GM18498 (cell line): ENCODE measurements around the gene APLF.
A peak's percentile ranks its signal among the peaks of the same experiment; 100 is the strongest.
"Not testable (repeated sequence)": the region's sequence is repeated elsewhere in the genome, so short reads cannot be mapped to it uniquely, and the experiment has no call there.

Source experiments
- ATAC-seq: cut with Tn5 transposase; IDR thresholded peaks from one replicate; pipeline ENCODE4 v1.9.1; 2021; ENCODE audit warnings: mild to moderate bottlenecking, moderate library complexity; ENCODE audit not compliant: unreplicated experiment

Gene APLF

DNA sequence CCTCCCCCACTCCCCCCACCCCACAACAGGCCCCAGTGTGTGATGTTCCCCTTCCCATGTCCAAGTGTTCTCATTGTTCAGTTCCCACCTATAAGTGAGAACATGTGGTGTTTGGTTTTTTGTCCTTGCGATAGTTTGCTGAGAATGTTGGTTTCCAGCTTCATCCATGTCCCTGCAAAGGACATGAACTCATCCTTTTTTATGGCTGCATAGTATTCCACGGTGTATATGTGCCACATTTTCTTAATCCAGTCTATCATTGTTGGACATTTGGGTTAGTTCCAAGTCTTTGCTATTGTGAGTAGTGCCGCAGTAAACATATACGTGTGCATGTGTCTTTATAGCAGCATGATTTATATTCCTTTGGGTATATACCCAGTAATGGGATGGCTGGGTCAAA lies 103.0 kb downstream of the APLF start:
- not testable (repeated sequence) for ATAC-seq

DNA sequence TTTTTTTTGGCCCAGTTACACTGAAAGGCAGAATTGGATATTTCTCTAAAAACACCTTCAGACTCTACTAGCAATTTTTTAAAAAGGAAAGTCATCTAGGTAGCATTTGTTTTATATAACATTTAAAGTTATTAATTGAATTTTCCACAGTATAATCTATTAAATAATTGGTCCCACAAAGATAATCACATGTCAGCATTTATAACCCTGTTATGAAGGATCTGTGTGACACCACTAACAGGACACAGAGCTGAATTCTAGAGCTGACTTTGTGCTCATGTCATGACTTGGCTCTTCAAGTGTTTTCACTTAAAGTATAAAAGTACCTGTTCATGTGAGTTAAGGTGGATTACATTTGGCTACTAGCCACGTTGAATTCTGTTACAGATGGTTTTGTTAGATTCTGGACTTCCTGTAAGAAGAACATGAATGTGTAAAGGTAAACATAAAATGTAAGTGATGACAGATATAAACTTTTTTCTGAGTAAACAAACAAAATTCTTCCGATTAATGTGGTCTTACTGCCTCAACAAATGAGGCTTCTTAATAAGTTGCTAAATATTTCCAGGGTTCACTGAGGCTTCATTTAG lies 106.9 kb downstream of the APLF start:
- no peak for ATAC-seq

DNA sequence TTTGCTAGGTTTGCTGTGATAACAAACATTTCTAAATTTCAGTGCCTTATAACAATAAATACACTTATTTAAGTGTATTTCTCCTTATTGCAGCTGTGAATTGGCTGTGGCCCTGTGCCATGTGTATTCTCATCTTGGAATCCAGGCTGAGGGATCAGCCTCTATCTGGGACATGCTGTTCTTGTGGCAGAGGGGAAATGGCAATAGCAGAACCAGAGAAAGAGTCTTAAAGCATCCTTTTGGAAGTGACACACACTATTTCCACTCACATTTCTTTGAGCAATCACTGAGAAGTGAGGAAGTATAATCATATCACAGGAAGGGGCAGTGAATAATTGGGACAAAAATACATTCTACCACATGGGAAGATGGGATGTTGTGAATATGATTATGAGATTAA lies 109.8 kb downstream of the APLF start:
- no peak for ATAC-seq

DNA sequence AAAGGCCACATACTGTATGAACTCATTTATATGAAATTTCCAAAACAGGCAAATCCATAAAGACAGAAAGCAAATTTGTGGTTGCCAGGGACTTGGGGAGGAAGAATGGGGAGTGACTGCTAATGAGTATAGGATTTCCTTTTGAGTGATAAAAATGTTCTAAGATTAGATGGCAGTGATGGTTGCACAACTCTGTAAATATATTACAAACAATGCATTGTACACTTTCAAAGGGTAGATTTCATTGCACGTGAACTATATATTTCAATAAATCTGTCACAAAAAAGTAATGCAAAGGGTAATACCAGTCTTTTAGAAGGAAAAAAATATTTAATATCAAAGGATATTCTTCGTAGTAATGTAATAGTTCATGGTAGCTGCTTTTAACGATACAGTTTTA lies 112.3 kb downstream of the APLF start:
- no peak for ATAC-seq

DNA sequence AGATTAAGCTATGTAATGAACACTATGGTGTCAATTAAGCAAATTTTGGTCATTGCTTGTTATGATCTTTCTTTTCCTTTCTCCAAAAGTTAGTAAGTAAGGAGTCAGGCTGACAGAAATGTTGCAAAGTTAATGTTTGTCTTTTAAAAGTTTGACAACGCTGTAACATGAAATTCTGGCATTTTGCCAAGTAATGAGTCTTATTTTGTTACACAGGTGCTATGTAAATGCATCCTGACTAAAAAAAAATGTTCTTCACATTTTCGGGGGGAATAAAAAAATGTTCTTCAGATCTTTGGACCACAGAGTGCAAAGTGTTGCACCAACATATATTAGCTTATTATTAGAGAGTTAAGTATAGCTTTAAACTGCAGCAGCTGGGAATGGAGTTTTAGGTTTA lies 121.2 kb downstream of the APLF start:
- no peak for ATAC-seq

DNA sequence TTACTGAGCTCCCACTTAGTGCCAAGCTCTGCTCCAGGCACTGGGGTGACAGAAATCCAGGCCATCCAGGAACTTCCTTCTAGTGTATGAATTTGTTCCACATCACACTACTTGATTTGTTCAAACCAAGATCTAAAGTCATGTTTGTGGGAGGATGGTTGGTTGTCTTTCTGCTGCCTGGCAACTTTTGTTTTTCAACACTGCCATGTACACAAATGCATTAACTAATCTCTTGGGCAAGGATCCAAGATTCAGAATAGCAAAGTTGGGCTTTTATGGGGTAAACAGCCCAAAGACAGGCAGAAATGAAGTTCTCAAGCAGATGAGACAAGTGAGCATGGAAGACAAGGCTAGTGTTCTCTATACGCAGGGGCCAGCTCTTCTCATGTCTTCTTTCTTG lies 122.6 kb downstream of the APLF start:
- no peak for ATAC-seq

DNA sequence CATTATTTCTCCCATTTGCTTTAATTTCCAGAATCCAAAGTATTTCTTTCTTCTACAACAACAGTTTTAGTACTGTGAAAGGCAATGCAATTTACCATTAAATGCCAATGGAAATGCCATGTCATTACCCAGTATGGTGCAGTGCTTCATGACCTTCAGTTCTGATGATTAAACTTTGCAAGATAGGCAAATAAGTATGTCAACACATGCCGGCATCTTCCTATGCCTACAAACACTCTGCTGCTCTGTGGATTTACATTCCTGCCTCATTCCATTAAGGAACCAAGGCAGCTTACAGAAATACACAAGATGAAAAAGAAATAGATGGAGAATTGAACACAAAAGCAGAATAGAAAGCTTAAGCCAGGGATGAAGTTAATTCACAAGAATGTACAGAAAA lies 123.3 kb downstream of the APLF start:
- ATAC-seq, result no peak

DNA sequence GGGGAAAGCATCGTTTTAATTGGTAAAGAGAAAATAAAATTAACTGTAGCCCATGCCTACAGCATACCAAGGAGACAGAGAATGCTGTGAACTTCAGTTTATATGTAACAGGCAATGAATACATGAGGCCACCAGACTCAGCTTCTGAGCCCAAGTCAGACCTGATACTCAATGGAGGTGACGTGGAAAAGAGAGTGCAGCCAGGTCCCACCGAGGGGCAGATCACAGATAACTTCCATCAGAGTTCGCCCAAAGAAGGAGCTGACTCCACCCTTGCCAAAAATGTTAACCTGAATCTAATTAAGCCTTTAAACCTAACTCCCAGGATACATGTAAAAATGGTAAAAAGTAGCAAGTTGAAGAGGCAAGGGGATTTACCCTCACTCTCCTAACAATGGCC lies 123.8 kb downstream of the APLF start:
- ATAC-seq, result no peak

DNA sequence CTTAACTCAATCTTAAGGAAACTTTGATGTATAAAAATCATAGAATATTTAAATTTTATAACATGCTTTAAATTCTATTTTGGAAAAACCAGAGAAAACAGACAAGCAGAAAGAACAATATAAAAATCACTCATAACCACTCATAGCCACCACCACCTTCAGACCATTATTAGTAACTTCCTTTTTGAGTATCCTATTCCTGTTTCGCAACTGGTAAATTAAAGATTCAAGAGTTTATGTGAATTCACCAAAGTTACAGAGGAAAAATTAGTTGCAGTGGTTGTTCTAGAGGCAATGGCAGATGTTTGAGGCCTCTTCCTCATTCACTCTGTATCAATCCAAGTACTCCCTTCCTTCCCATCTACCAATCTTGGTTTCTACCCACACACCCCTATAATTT lies 126.7 kb downstream of the APLF start:
- ATAC-seq, result no peak

DNA sequence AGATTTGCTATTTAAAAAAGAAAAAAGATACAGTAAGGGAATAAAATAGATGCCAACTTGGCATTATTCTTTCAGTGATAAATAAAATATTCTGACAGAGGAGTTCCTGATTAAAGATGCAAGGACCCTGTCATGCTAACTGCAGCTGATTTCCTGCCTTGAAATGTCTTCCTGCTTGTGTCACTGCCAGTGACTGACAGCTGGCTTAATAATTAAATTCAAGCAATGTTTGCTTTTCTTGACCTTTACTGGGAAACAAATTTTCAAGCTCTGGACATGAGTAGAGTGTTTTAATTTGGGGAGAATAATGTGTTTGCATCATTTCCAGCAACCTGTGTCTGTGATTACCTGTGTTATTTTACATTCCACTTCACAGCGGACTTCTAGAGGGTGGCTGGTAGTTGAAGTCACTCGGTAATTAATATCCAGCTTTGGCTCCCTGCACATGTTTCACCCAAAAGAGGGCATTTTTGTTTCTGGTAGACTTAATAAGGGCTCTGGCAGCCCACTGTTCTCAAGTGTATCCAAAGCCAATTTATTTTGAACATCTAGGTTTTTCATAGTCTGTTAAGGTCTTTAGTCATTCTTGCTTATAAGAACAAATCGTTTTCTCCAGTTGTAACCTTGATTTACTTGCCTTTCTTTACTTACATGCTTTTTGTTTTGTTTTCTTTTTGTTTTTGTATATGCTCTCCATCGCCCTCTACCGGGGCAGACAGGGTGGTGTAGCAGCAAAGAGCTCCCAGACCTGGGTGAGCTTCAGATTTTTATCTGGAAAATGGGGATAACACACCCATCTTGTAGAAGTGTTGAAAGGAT lies 127.5 kb downstream of the APLF start:
- peak; percentile 82 for ATAC-seq

DNA sequence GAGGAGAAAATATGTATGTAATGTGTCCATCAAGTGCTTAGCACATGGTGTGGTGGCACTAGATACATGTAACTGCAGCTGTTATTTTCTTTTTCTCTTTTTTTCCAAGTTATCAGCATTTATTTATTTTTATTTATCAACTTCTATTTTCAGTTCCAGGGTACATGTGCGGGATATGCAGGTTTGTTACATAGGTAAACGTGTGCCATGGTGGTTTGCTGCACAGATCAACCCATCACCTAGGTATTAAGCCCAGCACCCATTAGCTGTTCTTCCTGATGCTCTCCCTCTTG lies 128.1 kb downstream of the APLF start:
- ATAC-seq, result not testable (repeated sequence)

DNA sequence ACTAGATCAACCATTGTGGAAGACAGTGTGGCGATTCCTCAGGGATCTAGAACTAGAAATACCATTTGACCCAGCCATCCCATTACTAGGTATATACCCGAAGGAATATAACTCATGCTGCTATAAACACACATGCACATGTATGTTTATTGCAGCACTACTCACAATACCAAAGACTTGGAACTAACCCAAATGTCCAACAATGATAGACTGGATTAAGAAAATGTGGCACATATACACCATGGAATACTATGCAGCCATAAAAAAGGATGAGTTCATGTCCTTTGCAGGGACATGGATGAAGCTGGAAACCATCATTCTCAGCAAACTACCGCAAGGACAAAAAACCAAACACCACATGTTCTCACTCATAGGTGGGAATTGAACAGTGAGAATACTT lies 133.1 kb downstream of the APLF start:
- ATAC-seq, result not testable (repeated sequence)

DNA sequence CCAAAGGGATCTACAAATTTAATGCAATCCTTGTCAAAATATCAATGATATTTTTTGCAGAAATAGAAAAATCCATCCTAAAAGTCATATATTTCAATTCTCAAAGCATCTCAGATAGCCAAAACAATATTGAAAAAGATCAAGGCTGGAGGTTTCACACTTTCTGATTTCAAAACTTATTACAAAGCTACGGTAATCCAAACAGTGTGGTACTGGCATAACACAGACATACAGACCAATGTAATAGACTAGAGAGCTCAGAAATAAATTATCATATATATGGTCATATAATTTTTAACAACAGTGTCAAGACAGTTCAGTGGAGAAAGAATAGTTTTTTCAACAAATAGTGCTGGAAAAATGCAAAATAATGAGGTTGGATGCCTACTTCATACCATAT lies 135.7 kb downstream of the APLF start:
- no peak for ATAC-seq

DNA sequence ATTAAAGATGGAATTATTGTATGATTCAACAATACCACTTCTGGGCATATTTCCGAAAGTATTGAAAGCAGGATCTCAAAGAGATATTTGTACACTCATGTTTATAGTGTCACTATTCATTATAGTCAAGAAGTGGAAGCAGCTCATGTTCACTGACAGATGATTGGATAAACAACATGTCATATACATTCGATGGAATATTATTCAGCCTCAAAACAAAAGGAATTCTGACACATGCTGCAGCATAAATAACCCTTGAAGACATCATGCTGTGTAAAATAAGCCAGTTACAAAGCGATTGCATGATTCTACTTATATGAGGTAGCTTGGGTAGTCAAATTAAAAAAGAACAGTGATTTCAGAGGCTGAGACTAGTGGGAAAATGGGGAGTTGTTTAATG lies 136.7 kb downstream of the APLF start:
- no peak for ATAC-seq

DNA sequence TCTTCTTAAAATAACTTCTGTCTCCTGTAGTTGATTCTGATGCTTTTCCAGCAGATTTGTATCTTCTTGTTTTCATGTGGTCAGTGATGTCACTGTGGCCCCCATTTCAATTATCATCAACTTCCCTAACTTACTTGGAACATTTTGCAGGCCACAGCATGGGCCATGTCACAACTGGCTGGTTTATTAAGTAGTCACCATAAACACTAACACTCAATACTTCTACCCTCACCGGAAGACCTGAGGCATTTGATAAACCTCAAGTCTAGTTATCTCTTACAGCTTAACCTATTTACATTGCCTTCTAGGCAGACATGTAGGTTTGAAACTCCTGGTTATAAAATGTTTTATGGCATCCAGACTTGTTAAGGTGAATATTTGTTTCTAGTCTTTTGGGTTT lies 138.6 kb downstream of the APLF start:
- no peak for ATAC-seq

DNA sequence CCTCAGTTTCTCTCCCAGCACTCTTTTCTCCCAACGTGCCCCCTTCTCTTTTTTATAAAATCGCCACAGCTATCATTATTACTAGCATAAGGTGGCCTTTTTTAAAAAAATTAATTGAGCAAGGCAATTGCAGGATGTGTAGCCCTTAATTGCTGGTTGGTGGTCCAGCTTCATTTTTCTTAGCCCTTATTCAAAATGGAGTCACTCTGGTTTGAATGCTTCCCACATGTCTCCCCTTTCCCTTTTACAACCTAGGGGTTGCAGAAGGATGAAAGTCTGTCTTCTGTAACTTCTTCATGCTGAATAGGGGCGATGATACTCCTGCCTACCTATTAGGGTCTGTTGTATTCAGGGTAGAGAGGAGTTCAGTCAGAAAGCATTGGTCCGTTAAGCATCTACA lies 139.4 kb downstream of the APLF start:
- ATAC-seq, result no peak

DNA sequence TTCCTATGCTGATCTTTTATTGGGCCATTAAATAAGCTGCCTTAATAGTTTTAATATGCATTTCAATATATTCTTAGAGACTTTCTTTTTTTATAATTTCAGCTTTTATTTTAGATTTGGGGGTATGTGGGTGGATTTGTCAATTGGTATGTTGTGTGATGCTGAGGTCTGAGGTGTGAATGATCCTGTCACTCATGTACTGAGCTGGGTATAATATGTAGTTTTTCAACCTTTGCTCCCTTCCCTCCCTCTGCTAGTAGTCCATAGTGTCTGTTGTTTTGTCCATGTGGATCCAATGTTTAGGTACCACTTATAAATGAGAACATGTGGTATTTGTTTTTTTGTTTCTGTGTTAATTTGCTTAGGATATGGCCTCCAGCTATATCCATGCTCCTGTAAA lies 140.5 kb downstream of the APLF start:
- no peak for ATAC-seq

DNA sequence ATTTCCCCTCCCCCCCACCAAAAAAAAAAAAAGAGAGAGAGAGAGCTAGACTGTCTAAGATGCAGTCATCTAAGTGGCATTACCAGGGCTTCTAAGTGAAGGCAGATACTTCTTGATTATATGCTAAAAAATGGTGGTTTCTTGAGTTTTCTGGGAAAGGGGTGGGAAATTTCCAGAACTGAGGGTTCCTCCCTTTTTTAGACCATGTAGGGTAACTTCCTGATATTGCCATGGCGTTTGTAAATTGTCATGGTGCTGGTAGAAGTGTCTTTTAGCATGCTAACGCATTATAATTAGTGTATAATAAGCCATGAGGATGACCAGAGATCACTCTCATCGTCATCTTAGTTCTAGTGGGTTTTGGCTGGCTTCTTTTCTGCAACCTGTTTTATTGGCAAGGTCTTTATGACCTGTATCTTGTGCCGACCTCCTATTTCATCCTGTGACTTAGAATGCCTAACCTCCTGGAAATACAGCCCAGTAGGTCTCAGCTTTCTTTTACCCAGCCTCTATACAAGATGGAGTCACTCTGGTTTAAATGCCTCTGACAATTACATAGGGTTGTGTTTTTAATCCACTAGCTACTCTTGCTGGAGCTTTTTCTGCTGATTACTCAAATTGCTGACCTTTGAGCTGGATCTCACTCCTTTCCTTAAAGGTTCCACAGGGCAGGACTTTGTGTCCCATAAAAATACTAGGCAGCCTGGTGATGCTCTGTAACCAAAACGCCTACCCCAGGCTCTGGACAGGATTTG lies 145.6 kb downstream of the APLF start:
- no peak for ATAC-seq

DNA sequence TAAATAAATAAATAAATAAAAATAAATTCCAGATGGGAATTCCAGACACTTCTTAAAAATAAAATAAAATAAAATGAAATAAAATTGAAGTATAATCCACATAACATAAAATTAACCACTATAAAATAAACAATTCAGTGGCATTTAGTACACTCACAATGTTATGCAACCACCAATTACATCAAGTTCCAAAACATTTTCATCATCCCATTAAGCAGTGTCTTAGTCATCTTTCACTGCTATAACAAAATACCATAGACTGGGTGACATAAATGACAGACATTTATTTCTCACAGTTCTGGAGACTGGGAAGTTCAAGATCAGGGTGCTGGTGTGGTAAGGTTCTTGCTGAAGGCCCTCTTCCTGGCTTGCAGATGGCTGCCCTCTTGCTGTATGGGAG lies 153.4 kb downstream of the APLF start:
- no peak for ATAC-seq

DNA sequence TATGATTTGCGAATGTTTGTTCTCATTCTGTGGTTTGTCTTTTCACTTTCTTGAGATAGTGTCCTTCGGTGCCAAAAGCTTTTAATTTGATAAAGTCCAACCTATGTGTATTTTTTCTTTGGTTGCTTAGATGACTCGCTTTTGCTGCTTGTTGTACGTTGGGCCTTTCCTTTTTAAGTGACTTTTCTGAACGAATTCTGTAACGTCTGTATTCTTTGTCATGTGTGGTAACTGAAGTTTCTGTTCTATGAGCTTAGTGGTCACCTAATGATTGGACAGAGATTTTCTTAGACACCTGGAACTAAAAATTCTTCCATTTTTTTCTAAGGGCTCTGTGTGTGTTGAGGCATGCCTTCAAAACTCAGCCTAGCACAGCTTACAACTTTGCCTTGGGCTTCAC lies 156.4 kb downstream of the APLF start:
- ATAC-seq, result no peak

DNA sequence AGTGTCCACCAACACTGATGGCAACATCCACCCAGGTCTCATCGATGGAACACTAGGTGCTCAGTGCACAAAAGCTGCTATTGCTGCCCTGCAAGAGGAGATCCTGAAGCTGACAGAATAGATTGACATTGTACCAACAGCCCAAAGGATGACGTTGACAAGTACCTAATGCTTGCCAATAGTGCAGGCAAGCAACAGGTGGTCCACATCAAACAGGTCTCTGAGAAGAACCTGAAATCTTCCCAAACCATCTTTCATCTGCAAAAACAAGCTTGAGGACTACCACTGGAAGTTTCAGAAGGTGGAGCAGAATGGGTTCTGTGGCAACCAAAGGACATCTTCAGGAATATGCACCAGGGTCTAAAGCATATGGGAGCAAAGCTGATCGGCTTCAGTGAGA lies 160.2 kb downstream of the APLF start:
- no peak for ATAC-seq
